IPS DF 4.7 (cell line): ENCODE results near the gene ARHGEF17.

ENCODE experiments used
- DNase-seq: peaks from one replicate; pipeline ENCODE4 v3.0.0-alpha.2; 2013; ENCODE audit warnings: low spot score; ENCODE audit errors: extremely low read depth

The ARHGEF17 gene

GRCh38 chr11:73350908-73351636, 43.0 kb downstream of the ARHGEF17 start:
- no peak for DNase-seq

- no peak for DNase-seq
Measured at GRCh38 chr11:73353422-73353821, 45.3 kb downstream of the ARHGEF17 start.

GRCh38 chr11:73355109-73355508, 47.0 kb downstream of the ARHGEF17 start:
- no peak for DNase-seq

GRCh38 chr11:73356979-73357860, 49.1 kb downstream of the ARHGEF17 start:
- no peak for DNase-seq

DNA sequence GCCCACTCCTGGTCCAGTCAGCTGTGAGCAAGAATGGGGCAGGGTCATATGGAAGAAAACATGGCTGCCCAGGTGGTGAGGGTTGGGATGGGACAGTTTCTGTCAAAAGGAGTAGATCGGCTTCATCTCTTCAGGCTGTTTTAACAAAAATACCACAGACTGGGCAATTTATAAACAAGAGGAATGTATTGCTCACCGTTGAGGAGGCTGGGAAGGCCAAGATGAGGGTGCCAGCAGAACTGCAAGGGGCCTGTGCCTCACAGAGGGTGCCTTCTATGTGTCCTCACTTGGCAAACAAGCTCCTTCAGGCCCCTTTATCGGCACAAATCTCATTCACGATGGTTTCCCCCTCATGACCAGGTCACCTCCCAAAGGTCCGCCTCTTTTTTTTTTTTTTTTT, 50.0 kb downstream of the ARHGEF17 start:
- DNase-seq: no peak

GRCh38 chr11:73359341-73359740, 51.3 kb downstream of the ARHGEF17 start:
- no peak for DNase-seq

DNA sequence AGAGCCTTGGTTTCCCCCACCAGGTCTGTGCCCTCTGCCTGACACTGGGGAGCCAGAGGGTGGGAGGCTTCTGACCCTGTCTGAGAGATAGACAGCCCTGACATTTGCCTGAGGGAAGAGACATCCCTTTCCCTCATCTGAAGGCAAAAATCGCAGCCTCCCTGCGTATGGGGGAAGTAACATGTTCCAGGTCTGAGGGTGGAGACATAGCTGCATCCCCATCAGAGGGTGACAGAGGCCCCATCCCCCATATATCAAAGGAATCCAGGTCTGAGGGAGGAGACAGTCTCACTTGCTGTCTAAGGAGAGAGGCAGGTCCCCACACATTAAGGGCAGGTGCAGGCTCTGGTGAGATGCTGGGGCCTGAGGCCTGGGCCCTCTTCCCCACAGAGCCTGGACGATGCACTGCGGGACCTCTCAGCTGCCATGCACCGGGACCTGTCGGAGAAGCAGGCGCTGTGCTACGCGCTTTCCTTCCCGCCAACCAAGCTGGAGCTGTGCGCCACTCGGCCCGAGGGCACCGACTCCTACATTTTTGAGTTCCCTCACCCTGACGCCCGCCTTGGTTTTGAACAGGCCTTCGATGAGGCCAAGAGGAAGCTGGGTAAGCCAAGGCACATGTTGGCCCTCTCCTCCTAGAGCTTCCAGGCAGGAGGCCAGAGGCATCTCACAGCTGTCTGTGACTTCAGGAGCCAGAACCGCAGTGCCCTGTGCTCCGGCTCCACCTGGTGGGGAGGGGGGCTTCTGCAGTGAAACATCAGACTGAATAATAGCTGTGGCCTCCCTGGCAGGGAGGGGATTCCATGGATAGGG, 52.1 kb downstream of the ARHGEF17 start:
- no peak for DNase-seq

GRCh38 chr11:73360743-73361369, 52.8 kb downstream of the ARHGEF17 start:
- DNase-seq: no peak

DNA sequence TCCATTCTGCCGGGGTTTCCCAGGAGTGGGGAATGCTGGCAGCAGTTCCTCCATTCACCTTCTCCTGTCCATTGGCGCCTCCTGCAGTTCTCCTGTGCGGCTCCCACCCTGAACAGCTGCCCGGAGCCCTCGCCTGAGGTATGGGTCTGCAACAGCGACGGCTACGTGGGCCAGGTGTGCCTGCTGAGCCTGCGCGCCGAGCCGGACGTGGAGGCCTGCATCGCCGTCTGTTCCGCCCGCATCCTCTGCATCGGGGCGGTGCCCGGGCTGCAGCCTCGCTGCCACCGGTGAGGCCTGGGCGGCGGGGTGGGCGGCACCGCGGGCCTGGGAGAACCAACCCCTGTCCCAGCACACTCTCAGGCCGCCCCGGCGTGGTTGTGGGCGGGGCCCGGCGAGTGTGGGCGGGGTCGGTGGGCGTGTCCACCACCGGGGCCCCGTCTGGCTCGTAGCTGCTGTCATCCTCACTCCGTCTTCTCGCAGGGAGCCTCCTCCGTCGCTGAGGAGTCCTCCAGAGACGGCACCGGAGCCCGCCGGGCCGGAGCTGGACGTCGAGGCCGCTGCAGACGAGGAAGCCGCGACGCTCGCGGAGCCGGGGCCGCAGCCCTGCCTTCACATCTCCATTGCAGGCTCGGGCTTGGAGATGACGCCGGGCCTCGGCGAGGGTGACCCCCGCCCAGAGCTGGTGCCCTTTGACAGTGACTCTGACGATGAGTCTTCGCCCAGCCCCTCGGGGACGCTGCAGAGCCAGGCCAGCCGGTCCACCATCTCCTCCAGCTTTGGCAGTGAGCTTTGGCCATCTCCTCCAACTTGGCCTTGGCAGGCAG, 54.1 kb downstream of the ARHGEF17 start:
- no peak for DNase-seq

DNA sequence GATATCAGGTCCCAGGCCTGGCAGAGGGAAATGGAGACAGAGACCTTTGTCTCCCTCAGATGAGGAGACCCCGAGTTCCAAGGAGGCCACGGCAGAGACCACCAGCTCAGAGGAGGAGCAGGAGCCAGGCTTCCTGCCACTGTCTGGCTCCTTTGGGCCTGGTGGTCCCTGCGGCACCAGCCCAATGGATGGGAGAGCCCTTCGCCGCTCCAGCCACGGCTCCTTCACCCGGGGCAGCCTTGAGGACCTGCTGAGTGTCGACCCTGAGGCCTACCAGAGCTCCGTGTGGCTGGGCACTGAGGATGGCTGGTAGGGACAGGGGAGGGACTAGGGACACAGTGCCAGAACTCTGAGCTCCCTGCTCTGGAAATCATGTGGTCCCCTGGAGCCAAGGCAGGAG, 55.1 kb downstream of the ARHGEF17 start:
- DNase-seq: no peak

- no peak for DNase-seq
Measured at GRCh38 chr11:73365352-73366264, 57.5 kb downstream of the ARHGEF17 start.

GRCh38 chr11:73366265-73366610, 58.2 kb downstream of the ARHGEF17 start:
- no peak for DNase-seq

DNA sequence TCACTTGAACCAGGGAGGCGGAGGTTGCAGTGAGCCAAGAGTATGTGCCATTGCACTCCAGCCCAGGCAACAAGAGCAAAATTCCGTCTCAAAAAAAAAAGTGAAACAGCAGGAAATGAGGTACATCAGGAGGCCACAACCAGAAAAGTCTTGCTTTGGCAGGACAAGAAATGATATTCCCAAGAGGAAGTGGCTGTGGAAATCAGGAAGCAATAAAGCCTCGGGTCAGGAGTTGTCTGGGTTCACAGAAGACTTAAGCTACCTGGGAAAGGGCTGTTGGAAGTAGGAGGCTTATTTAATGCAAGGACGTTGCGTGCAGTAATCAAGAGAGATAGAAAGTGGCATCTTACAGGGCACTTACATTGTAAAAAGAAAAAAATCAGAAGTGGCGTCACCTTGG, 58.9 kb downstream of the ARHGEF17 start:
- DNase-seq: no peak

DNA sequence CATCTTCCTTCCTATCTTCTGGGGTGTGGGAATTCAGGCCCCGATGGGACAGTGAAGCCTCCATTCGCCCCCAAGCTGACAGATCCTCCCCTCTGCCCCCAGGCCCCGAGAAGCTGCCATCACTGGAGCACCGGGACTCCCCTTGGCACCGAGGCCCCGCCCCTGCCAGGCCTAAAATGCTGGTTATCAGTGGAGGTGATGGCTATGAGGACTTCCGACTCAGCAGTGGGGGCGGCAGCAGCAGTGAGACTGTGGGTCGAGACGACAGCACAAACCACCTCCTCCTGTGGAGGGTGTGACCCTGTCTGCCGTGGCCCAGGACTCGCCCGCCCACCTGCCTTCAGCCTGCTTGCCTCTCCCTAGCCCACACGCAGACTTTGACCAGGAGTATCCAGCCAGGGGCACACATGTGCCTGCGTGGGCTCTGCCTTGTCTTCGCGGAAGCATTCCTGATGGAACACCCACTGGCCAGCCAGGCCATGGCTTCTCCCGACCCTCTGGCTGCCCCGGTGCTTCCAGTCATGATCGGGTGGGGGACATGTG, 59.5 kb downstream of the ARHGEF17 start:
- DNase-seq: no peak

GRCh38 chr11:73372375-73372993, 64.4 kb downstream of the ARHGEF17 start:
- DNase-seq: no peak

GRCh38 chr11:73374151-73374550, 66.1 kb downstream of the ARHGEF17 start:
- no peak for DNase-seq

- DNase-seq: no peak
Measured at GRCh38 chr11:73375830-73376159, 67.7 kb downstream of the ARHGEF17 start.

DNA sequence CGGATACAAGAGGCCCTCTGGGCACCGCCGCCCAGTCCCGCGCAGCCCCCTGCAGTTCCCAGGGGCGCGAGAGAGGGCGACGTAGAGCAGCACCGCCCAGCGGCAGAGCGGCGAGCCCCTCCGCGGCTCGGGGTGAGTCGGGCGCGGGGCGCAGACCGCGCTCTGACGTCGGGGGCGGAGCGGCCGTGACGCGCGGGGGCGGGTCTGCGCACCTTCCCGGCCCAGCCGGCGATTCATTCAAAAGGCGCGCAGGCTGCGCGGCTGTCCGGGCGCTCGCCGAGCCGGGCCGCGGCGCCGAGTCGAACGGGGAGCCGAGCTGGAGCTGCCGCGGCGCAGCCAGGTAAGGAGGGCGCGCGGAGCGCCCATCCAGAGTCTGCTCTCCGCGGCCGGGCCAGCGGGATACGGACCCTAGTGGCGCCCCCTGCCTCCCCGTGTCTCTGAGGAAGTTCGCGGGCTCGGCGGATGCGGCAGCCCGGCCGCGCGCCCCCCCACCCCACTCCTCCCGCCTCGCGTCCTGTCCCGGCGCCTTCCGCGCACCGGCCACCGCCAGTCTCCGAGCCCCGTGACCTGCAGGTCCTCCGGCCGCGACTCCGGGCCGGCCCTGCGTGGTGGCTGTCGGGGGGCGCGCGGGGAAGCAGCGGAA, 68.2 kb downstream of the ARHGEF17 start, which contains the start of gene RELT:
RELT (plus strand) TSS at position 240 of the 643 bp plus-strand sequence. CDS start 12,738 bp downstream, outside the sequence.
- no peak for DNase-seq
